TTC549 (cell line): ENCODE data around the gene FOSB.

Experiments used
- FAIRE-seq: peaks from 2 replicates; lab custom pipeline; 2012; peaks lifted over from hg19 to GRCh38; lab: Jason Lieb, UNC

FOSB gene

DNA sequence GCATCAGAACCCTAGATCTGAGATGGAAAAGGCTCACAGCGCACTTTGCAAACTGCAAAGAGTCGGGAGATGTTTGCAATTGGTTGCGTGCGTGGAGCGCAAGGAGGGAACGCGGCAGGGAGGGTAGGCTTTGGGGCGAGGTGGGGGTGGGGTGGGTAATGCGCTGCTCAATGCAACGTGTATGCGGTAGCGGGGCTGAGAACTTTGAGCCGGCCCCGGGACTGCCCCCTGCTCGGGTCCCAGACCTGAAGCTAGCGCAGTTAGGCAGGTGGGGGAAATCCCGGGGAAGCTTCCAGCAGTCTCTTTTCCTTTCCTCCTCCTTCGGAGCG, 971 bp downstream of the FOSB start:
- no peak for FAIRE-seq

DNA sequence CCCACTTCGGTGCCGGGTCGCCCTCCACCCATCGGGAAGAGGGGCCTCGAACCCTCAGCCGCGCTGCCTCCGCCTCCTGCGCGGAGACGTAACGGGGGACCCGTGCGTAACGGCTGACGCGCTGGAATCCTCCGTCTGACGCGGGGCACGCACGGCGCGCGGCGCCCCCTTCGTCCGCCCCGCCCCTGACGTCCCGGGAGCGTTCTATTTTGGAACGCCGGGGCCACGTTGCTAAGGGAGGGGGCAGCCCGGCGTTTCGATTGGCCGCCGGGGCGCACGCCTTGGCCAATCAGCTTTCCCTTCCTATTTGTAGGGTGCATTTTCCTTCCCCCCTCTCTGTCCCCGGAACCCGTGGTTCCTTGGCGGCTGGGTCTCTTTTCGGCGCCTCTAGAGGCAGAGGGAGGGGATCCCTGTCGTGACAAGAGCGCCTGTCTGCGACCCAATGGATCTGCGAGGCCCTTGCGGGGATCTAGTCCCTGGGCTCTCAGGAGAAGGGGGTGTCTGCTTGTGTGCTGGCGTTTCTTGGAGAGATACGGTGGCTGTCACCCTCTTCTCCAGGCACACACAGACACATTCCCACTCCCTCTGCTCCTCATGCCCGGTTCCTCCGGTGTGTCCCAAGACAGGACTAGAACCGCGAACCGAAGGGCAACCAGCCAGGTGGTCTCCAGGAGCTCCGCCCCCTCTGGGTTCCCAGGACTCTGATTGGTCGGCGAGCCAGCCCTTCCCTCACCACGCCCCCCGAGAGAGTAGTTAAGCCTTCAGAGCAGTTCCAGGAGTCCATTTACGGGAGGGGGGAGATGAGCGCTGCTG, 1.5 kb downstream of the FOSB start:
- FAIRE-seq, result peak; percentile 49

DNA sequence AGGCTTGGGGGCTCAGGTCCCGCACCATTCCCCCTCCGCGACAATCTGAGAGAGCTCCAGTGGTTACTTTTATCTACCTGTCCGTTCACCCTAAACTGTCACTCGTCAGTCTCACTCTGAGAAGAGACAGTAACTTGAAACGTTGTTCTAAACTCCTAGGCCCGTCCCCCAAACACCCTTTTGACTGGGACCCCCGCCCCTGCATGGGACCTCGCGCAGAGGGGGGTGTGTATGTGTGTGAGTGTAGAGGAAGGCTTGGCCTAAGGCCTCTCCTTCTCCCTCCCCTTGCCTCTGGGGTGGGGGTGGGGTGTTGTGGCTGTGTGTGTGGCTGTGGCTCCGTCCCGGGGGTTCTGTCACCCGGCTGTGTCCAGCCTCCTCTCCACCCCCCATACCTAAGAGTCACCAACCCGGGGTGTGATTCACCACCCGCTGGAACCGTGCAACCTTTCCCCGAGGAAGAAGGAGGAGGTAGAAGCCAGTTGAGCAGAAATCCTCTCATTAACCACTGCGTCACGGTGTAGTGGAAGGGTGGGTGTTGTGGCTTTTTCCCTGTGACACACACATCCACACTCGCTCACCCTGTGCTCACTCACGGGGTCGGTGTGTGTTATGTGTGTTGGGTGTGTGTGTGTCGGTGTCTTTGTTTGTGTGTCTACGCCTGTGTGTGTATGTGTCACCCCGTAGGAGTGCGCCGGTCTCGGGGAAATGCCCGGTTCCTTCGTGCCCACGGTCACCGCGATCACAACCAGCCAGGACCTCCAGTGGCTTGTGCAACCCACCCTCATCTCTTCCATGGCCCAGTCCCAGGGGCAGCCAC, 2.4 kb downstream of the FOSB start:
- no peak for FAIRE-seq

DNA sequence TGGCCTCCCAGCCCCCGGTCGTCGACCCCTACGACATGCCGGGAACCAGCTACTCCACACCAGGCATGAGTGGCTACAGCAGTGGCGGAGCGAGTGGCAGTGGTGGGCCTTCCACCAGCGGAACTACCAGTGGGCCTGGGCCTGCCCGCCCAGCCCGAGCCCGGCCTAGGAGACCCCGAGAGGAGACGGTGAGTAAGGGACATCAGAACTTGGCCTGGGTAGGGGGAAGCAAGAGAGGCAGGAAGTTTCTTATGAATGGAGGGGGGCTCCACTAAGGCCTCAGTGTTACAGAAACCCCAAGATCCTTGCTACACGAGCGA, 2.9 kb downstream of the FOSB start:
- no peak for FAIRE-seq

DNA sequence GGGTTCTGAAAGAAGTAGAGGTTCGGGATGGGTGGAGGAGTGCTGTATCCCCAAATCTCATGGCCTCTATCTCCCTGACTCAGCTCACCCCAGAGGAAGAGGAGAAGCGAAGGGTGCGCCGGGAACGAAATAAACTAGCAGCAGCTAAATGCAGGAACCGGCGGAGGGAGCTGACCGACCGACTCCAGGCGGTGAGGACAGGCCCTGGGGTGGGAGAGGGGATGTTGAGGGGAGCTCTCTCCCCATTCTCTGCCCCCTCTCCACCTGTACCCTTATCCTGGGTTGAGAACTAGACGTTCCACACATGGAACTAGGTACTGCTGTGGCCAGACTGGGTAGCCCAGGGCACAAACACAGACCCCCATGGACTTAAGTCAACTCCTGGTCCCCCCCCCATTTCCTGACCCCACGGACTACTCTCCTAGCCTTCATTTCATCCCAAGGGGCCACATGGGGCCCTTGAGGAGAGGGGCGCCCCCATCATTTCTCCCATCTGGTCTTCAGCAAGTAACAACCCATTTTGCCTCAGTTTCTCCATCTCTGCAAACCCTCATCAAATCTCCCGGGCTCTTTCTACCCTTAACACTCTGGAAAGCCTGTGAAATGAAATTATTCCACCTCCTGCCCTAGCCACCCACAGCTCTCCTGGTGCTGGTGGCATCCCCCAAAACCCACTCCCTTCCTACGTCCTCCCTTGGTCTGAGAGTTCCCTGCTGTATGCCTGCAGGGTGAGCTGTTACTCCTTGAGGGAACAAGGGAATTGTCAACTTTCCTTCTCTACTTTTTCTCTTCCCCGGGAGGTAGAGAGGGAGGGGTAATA, 3.5 kb downstream of the FOSB start:
- no peak for FAIRE-seq

DNA sequence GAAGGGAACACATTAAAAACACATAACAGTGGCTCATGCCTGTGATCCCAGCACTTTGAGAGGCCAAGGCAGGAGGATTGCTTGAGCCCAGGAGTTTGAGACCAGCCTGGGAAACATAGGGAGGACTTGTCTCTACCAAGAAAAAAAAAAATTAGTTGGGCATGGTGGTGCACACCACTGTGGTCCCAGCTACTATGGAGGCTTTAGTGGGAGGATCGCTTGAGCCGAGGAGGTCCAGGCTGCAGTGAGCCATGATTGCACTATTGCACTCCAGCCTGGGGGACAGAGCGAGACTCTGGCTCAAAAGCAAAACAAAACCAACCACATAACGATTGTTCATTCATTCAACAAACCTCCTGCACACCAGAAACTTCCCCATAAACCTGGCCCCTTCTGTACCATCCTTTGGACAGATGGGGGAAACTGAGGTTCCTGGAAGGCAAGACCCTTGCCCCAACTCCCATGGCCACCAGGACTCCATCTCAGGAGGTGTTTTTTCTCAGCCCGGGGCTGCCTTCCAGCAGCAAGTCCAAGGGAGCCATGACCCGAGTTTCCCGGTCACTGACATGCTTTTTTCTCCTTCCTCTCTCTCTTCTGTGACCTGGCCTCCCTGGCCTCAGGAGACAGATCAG, 4.3 kb downstream of the FOSB start:
- FAIRE-seq, result no peak

DNA sequence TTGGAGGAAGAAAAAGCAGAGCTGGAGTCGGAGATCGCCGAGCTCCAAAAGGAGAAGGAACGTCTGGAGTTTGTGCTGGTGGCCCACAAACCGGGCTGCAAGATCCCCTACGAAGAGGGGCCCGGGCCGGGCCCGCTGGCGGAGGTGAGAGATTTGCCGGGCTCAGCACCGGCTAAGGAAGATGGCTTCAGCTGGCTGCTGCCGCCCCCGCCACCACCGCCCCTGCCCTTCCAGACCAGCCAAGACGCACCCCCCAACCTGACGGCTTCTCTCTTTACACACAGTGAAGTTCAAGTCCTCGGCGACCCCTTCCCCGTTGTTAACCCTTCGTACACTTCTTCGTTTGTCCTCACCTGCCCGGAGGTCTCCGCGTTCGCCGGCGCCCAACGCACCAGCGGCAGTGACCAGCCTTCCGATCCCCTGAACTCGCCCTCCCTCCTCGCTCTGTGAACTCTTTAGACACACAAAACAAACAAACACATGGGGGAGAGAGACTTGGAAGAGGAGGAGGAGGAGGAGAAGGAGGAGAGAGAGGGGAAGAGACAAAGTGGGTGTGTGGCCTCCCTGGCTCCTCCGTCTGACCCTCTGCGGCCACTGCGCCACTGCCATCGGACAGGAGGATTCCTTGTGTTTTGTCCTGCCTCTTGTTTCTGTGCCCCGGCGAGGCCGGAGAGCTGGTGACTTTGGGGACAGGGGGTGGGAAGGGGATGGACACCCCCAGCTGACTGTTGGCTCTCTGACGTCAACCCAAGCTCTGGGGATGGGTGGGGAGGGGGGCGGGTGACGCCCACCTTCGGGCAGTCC, 5.0 kb downstream of the FOSB start:
- FAIRE-seq, result no peak

DNA sequence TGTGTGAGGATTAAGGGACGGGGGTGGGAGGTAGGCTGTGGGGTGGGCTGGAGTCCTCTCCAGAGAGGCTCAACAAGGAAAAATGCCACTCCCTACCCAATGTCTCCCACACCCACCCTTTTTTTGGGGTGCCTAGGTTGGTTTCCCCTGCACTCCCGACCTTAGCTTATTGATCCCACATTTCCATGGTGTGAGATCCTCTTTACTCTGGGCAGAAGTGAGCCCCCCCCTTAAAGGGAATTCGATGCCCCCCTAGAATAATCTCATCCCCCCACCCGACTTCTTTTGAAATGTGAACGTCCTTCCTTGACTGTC, 5.5 kb downstream of the FOSB start:
- no peak for FAIRE-seq

DNA sequence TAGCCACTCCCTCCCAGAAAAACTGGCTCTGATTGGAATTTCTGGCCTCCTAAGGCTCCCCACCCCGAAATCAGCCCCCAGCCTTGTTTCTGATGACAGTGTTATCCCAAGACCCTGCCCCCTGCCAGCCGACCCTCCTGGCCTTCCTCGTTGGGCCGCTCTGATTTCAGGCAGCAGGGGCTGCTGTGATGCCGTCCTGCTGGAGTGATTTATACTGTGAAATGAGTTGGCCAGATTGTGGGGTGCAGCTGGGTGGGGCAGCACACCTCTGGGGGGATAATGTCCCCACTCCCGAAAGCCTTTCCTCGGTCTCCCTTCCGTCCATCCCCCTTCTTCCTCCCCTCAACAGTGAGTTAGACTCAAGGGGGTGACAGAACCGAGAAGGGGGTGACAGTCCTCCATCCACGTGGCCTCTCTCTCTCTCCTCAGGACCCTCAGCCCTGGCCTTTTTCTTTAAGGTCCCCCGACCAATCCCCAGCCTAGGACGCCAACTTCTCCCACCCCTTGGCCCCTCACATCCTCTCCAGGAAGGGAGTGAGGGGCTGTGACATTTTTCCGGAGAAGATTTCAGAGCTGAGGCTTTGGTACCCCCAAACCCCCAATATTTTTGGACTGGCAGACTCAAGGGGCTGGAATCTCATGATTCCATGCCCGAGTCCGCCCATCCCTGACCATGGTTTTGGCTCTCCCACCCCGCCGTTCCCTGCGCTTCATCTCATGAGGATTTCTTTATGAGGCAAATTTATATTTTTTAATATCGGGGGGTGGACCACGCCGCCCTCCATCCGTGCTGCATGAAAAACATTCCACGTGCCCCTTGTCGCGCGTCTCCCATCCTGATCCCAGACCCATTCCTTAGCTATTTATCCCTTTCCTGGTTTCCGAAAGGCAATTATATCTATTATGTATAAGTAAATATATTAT, 6.1 kb downstream of the FOSB start:
- FAIRE-seq, result no peak

DNA sequence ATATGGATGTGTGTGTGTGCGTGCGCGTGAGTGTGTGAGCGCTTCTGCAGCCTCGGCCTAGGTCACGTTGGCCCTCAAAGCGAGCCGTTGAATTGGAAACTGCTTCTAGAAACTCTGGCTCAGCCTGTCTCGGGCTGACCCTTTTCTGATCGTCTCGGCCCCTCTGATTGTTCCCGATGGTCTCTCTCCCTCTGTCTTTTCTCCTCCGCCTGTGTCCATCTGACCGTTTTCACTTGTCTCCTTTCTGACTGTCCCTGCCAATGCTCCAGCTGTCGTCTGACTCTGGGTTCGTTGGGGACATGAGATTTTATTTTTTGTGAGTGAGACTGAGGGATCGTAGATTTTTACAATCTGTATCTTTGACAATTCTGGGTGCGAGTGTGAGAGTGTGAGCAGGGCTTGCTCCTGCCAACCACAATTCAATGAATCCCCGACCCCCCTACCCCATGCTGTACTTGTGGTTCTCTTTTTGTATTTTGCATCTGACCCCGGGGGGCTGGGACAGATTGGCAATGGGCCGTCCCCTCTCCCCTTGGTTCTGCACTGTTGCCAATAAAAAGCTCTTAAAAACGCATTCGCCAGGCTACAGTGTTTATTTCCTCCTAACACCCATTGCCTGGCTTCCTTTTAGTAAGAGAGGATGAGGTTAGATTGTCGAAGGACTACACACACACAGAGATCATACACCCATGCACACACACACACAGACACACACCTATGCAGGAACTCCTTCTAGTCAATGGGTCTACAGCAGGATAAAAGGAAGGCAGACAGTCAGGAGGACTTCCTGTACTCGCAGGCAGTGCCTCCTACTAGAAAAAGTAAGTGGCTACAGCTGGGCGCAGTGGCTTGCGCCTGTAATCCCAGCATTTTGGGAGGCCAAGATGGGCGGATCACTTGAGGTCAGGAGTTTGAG, 7.1 kb downstream of the FOSB start:
- FAIRE-seq, result no peak

DNA sequence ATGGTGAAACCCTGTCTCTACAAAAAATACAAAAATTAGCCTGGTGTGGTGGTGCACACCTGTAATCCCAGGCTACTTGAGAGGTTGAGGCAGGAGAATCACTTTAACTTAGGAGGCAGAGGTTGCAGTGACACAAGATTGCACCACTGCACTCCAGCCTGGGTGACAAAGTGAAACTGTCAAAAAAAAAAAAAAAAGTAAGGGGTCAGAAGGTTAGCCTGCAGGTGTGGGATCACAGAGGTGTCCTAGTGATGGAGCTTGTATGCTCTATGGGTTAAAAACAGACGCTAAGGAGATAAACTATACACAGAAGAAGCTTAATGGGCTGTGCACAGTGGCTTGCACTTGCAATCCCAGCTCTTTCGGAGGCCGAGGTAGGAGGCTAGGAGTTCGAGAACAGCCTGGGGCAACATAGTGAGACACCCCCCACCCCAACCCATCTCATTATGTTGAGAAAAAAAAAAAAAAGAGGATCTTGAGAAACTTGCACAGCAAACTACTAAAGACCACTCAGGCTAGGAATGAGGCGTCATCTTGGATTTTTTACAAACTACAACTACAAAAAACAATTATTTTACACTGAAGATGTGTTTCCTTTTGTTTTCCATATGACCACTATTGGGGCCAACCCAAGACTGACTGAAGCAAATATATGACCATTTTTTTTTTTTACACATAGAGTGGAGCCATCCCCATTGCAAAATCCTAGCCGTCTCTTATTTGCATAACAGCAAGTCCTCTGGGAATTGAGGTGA, 7.9 kb downstream of the FOSB start:
- FAIRE-seq, result no peak

DNA sequence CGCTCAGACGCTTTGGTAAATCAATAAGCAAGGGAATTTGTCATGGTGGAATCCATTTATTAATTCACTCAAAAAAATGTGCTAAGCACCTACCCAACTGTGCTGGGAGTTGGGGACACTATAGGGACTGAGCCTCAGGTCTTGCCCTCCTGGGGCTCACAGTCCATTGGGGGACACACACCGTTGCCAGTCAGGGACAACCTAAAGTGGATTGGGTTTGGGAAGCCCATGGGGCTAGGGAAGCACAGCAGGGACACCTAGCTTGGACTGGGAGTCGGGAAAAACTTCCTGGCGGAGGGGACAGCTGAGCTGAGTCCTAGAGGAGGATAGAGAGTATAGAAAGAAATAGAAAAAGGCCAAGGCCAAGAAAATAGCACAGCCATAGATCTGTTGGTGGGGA, 8.5 kb downstream of the FOSB start:
- FAIRE-seq, result no peak

DNA sequence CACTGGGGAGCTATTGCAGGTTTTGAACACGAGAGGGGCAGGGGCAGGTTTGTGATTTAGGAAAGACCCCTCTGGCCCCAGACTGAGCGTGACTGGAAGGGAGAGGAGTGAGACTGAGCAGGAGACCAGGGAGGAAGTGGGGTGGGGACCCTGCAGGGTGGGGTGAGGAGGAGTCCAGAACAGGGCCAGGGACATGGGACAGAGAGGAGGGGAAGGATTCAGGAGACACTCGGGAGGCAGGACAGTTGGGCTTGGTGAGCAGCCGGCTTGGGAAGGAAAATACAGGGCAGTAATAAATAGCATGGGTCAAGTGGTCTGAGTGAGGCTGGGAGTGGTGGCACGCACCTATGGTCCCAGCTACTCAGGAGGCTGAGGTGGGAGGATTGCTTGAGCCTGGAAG, 9.4 kb downstream of the FOSB start:
- FAIRE-seq, result no peak

DNA sequence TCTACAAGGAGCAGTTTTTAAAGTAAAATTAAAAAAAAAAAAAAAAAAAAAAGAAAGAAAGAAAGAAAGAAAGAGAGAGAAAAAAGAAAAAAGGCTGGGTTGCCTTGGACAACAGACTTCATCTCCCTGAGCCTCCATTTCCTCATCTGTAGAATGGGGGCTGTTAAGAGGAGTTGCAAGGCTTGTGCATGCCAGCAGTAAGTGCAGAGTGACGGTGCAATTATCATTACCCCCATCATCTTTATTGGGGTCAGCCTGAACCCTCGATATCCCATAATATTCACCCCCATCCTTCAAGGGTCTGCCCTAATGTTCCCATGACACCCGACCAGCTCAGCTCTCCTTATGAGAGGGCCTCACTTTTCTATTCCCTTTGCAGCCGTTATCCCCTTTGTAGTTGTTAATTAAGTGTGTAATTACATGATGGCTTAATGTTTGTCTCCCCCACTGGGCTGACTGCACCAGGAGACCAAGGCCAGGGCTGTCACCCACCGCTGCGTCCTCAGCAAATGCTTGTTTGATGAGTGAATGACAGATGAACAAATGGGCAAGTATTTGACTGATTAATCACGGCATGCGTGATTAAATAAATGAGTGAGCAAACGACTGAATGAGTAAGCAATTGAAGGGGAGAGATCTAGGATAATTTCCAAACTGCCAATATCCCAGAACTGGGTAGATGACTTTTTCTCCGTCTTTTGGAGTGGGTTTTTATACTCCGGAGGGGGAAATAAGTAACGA, 10.1 kb downstream of the FOSB start:
- FAIRE-seq, result no peak

DNA sequence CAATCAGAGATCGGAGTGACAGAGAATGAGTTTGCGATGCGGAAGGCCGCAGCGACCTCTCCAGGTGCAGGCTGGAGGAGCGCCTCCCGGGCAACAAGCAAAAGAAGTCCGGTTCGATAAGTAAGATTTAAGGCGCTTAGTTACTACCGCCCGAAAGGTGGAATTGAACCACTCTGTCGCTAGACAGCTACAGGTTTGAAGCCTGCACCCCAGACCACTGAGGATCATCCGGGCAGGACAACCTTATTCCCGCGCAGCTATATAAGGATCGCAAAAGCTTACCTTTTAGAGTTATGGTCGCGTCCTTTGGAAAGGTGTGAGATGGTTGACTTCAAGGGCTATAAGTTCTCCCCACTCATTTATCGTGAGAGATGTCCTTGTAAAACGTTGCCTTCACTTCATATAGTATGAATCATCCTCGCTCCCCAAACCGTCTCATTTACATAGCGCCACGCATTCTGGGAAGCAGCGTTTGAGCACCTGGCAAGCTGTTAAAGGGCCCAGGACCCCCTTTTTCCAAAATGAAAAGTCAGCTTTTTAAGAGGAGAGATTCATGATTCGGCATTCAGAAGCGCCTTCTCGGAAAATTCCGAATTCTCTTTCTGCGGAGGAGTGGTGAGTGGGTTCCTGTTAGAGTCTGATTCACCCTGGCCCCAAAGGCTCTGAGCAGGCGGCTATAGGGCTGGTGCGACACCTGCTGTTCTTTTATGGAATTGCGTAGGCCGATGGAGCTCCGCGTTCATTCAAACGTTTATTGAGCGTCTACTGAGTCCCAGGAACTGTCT, 10.8 kb downstream of the FOSB start:
- peak; percentile 88 for FAIRE-seq

DNA sequence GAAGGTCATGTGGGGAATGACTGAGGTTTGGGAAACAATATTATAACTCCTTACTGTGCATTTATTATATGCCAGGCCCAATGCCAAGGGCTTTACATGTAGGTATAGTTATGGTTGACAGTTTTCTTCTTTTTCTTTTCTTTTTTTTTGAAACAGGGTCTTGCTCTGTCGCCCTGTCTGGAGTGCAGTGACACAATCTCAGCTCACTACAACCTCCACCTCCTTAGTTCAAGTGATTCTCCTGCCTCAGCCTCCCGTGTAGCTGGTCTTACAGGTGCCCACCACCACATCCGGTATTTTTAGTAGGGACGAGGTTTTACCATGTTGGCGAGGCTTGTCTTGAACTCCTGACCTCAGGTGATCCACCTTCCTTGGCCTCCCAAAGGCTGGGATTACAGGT, 15.2 kb downstream of the FOSB start:
- FAIRE-seq, result no peak

DNA sequence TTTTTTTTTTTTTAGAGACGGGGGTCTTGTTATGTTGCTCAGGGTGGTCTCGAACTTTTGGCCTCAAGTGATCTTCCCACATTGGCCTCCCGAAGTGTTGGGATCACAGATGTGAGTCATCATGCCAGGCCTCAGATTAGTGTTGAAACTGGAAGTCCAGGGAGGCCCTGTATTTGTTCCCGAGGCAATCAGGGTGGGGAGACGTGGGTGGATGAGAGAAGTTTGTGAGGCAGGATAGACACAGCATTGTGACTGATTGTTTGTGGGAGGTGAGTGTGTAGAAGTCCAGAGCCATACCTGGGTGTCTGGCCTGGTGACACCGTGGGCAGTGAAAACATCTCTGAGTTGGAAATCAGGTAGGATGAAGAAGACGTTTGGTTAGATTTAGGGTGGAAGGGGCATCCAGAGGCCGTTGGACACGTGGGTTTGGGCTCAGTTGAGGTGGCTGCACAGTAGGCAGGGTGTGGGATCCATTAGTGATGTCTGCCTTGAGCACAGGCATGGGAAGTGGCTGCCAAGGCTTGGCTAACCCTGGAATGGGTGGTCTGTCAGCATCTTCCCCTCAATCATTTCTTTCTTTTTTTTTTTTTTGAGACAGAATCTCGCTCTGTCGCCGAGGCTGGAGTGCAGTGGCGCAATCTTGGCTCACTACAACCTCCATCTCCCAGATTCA, 16.6 kb downstream of the FOSB start:
- no peak for FAIRE-seq
